ENCODE data around the gene NPIPA8.
"Not testable (repeated sequence)": the region's sequence is repeated elsewhere in the genome, so short reads cannot be mapped to it uniquely, and the experiment has no call there.

Gene NPIPA8

GRCh38 chr16:18336636-18337035 lies at the start of gene NPIPA8:
Gene NPIPA8 (minus strand): TSS chr16:18336736. CDS start chr16:18332662, 4,074 bp downstream.
- not testable (repeated sequence) for DNase-seq (ENCODE audit: low read depth)

- not testable (repeated sequence) for DNase-seq (ENCODE audit: low read depth)
These were observed 48.7 kb upstream of the NPIPA8 start for GRCh38 chr16:18385285-18385684.

GRCh38 chr16:18384869-18385268 lies 48.3 kb upstream of the NPIPA8 start:
- DNase-seq (ENCODE audit: low read depth) = not testable (repeated sequence)

GRCh38 chr16:18384098-18384636 lies 47.6 kb upstream of the NPIPA8 start:
- not testable (repeated sequence) for DNase-seq (ENCODE audit: low read depth)

GRCh38 chr16:18382696-18383095 lies 46.2 kb upstream of the NPIPA8 start:
- DNase-seq (ENCODE audit: low read depth) = not testable (repeated sequence)

GRCh38 chr16:18347742-18348141 lies 11.2 kb upstream of the NPIPA8 start:
- DNase-seq (ENCODE audit: low read depth) = not testable (repeated sequence)

- not testable (repeated sequence) for DNase-seq (ENCODE audit: low read depth)
These were observed 10.5 kb upstream of the NPIPA8 start for GRCh38 chr16:18346993-18347392.

GRCh38 chr16:18344634-18345033 lies 8.1 kb upstream of the NPIPA8 start:
- not testable (repeated sequence) for DNase-seq (ENCODE audit: low read depth)

GRCh38 chr16:18341986-18342385 lies 5.5 kb upstream of the NPIPA8 start:
- not testable (repeated sequence) for DNase-seq (ENCODE audit: low read depth)

- DNase-seq (ENCODE audit: low read depth) = not testable (repeated sequence)
These were observed 5.0 kb upstream of the NPIPA8 start for GRCh38 chr16:18341417-18341960.

- DNase-seq (ENCODE audit: low read depth) = not testable (repeated sequence)
These were observed 2.7 kb upstream of the NPIPA8 start for GRCh38 chr16:18339210-18339609.

- not testable (repeated sequence) for DNase-seq (ENCODE audit: low read depth)
These were observed 24.7 kb downstream of the NPIPA8 start for GRCh38 chr16:18311811-18312210.

GRCh38 chr16:18309159-18309558 lies 27.4 kb downstream of the NPIPA8 start:
- not testable (repeated sequence) for DNase-seq (ENCODE audit: low read depth)

GRCh38 chr16:18307241-18307640 lies 29.3 kb downstream of the NPIPA8 start:
- DNase-seq (ENCODE audit: low read depth) = not testable (repeated sequence)

- not testable (repeated sequence) for DNase-seq (ENCODE audit: low read depth)
These were observed 30.5 kb downstream of the NPIPA8 start for GRCh38 chr16:18306066-18306465.

GRCh38 chr16:18303059-18303706 lies 33.4 kb downstream of the NPIPA8 start:
- DNase-seq (ENCODE audit: low read depth) = not testable (repeated sequence)

GRCh38 chr16:18297714-18298113 lies 38.8 kb downstream of the NPIPA8 start:
- DNase-seq (ENCODE audit: low read depth) = not testable (repeated sequence)

- DNase-seq (ENCODE audit: low read depth) = not testable (repeated sequence)
These were observed 39.6 kb downstream of the NPIPA8 start for GRCh38 chr16:18296931-18297330.

- not testable (repeated sequence) for DNase-seq (ENCODE audit: low read depth)
These were observed 42.2 kb downstream of the NPIPA8 start for GRCh38 chr16:18294371-18294770.

GRCh38 chr16:18293337-18293956 lies 43.1 kb downstream of the NPIPA8 start:
- not testable (repeated sequence) for DNase-seq (ENCODE audit: low read depth)

- DNase-seq (ENCODE audit: low read depth) = not testable (repeated sequence)
These were observed 45.6 kb downstream of the NPIPA8 start for GRCh38 chr16:18290959-18291358.

GRCh38 chr16:18286342-18286741 lies 50.2 kb downstream of the NPIPA8 start:
- not testable (repeated sequence) for DNase-seq (ENCODE audit: low read depth)

- not testable (repeated sequence) for DNase-seq (ENCODE audit: low read depth)
These were observed 56.2 kb downstream of the NPIPA8 start for GRCh38 chr16:18280319-18280718.

Data from GM04503 (cell line).